Activated CD8-positive, alpha-beta memory T cell treated with anti-CD3 and anti-CD28 coated beads, Interleukin-2, amount 50 U/mL, for 24 hours (primary cell): ENCODE results near the gene ZC3H4.

Source experiments
- DNase-seq: peaks from one replicate; pipeline ENCODE4 v3.0.0-alpha.2; 2020; ENCODE audit errors: extremely low read depth

ZC3H4 gene

GRCh38 chr19:47133021-47133471 lies 19.5 kb upstream of the ZC3H4 start:
- no peak for DNase-seq

DNA sequence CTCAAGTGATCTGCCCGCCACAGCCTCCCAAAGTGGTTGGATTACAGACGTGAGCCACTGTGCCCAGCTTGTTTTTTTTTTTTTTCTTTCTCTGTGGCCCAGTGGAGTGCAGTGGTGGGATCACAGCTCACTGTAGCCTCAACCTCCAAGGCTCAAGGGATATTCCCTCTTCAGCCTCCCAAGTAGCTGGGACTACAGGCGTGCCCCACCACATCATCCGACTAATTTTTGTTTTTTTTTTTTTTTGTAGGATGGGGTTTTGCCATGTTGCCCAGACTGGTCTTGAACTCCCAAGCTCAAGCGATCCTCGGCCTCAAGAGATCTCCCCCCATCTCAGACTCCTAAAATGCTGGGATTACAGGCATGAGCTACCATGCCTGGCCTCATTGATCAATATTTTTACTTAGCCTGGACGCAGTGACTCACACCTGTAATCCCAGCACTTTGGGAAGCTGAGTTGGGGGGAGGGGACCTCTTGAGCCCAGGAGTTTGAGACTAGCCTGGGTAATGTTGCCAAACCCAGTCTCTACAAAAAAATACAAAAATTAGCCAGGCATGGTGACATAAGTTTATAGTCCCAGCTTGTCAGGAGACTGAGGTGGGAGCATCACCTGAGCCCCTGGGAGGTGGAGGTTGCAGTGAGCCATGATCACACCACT lies 18.7 kb upstream of the ZC3H4 start:
- DNase-seq, result no peak

- DNase-seq, result peak; percentile 69
Measured at GRCh38 chr19:47130589-47131227, 17.1 kb upstream of the ZC3H4 start, which contains the start of gene SAE1. SAE1 (plus strand) TSS chr19:47130835; CDS start chr19:47130931, 96 bp downstream.

DNA sequence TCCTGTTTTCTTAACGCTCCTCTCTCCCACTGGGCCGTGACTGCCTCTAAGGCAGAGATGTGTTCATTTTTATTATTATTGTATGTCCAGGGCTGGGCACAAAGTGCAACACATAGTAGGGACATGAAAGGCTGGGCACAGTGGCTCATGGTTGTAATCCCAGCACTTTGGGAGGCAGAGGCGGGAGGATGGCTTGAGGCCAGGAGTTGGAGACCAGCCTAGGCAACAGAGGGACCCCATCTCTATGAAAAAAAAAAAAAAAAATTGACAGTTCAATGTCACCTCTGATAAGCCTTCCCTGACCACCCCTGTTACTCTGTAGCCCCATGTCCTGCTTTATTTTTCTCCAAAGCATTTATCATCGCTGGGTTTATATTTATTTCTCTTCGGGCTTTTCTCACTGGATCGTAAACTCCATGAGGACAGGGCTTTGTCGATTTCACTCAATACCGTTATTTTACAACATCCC lies 16.6 kb upstream of the ZC3H4 start:
- no peak for DNase-seq

DNA sequence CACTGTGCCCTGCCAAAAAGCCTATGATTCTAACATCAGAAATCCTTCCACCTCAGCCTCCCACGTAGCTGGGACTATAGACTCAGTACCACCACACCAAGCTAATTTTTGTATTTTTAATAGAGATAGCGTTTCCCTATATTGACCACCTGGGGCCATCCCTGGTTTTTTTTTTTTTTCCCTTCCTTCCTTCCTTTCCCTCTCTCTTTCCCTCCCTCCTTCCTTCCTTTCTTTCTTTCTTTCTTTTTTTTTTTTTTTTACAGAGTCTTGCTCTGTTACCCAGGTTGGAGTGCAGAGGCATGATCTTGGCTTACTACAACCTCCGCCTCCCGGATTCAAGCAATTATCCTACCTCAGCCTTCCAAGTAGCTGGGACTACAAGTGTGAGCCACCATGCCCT lies 16.0 kb upstream of the ZC3H4 start:
- DNase-seq, result no peak

DNA sequence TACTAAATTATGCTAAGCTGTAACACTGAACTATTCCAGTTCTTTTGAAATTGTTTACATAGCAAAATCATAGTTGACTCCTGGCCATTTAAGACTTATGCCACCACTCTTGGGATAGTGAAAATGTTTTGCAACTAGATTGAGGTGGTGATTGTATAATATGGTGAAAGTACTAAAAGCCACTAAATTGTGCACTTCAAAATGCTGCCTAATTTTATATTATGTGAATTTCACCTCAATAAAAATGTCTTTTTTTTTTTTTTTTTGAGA lies 12.0 kb upstream of the ZC3H4 start:
- no peak for DNase-seq

- no peak for DNase-seq
Measured at GRCh38 chr19:47124937-47125668, 11.5 kb upstream of the ZC3H4 start.

GRCh38 chr19:47123406-47123805 lies 9.8 kb upstream of the ZC3H4 start:
- no peak for DNase-seq

- no peak for DNase-seq
Measured at GRCh38 chr19:47122359-47123335, 9.1 kb upstream of the ZC3H4 start.

- DNase-seq, result no peak
Measured at GRCh38 chr19:47120470-47121067, 7.0 kb upstream of the ZC3H4 start.

DNA sequence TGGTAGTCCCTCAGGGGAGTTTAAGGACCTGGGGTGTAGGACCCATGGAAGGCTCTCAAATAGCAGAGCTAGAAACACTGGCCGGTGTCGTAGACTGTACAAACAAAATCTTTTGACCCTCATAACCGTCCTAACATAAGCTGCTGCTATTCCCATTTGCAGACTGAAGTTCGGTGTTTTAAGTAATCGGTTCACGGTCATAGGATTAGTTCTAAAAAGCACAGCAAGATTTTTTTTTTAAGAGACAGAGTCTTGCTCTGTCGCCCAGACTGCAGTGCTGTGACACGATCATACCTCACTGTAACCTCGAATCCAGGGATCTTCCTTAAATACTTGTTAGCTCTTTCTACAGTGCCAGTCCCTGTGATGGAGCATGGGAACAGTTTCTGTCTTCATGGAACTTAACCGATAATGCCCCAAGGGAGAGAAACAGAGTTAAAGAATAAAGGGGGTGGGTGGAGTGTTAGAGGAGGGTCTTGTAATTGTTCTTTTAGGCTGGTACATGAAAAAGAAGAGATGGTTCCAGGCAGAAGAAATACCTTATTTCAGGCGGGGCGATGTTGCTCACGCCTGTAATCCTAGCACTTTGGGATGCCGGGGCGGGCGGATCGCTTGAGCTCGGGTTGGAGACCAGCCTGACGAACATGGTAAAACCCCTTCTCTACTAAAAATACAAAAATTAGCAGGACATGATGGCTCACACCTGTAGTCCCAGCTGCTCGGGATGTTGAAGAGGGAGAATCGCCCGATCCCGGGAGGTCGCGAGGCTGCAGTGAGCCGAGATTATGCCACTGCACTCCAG lies 475 bp upstream of the ZC3H4 start:
- no peak for DNase-seq

GRCh38 chr19:47112166-47112996 lies 1.2 kb downstream of the ZC3H4 start:
- peak; percentile 71 for DNase-seq

- DNase-seq, result no peak
Measured at GRCh38 chr19:47111682-47112165, 1.9 kb downstream of the ZC3H4 start.

DNA sequence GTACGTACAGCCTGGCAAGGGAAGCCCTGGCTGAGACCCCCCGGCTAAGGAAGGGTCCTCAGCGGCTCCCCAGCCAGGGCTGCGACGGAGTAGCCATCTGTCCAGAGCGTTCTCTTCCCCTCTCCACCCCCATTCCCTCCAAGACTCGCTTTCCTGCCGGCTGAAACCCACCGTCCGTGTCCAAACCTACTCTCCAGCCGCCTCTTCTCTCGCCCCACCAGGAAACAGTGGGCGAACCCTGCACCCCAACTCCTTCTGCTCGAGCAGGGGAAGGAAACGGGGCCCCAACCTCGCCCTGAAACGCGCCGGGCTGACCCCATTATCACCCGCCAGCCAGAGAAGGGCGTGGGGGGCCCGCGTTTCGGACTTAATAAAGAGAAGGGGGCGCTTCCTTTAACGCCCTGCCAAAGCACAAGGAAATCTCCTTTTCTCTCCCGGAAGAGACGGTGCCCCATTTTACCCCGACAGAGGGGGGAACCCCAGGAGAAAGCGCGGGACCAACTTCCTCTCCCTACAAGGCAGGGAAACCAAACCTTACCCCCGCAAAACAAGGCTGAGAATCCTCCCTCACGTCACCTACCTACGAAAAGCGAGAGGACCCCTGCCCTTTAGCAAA lies 2.5 kb downstream of the ZC3H4 start:
- peak; percentile 24 for DNase-seq

DNA sequence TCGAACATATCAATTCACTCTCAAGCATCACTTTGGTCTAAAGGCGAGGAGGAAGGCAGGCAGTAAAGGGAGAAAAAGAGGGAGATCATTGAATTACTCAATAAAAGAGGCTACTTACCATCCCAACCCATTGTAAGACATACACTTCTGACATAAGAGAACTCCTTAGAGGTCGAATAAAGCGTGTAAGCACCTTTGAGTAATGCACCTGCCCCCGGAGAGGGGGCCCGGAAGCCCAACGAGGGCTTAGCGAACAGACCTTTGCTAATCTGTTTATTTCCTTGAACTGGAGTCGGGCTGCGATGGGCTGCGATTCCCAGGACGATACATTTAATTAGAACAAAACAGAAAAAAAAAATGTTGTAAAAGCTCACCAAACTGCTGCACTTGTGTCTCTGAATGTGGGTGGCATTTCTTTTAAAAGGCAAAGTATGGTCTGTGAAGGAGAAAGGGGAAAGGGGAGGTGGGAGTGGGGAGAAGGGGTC lies 3.0 kb downstream of the ZC3H4 start:
- no peak for DNase-seq

- DNase-seq, result peak; percentile 44
Measured at GRCh38 chr19:47109541-47110375, 3.8 kb downstream of the ZC3H4 start.

- no peak for DNase-seq
Measured at GRCh38 chr19:47109177-47109540, 4.4 kb downstream of the ZC3H4 start.
